WTC11 (cell line): ENCODE data around the gene GOLPH3. TPM values are rescaled to one million over a fixed set of nuclear protein-coding genes. Genes with fewer than 3 reads are reported as not detected.

Experiments
- ATAC-seq: fragments of 200-7000 bp; cut with Tn5 transposase; 2 replicates; pipeline ENCODE4 v1.10.0; 2021; ENCODE audit warnings: mild to moderate bottlenecking, moderate library complexity
- CTCF ChIA-PET: fragments of 300-600 bp; sonication (Branson Sonifier 250); formaldehyde crosslinking; loops from one replicate; lab custom pipeline; 2021; ENCODE audit warnings: antibody characterized with exemption; lab: Charles Lee
- POLR2A ChIA-PET: fragments of 350-600 bp; sonication (Branson Sonifier 250); formaldehyde crosslinking; loops from one replicate; lab custom pipeline; 2021; ENCODE audit warnings: antibody characterized with exemption; lab: Charles Lee
- DNase-seq: peaks from one replicate; pipeline ENCODE4 v3.0.0; 2021; ENCODE audit warnings: low spot score
- H3K27ac Mint-ChIP-seq: 2 replicates; pipeline ENCODE4 v1.8.0; 2021; ENCODE audit warnings: mixed read lengths
- H3K27me3 Mint-ChIP-seq: 2 replicates; pipeline ENCODE4 v1.8.0; 2021; ENCODE audit warnings: low read depth, mild to moderate bottlenecking, moderate library complexity, mixed read lengths
- H3K36me3 Mint-ChIP-seq: 2 replicates; pipeline ENCODE4 v1.8.0; 2021; ENCODE audit warnings: mixed read lengths
- H3K4me1 Mint-ChIP-seq: 2 replicates; pipeline ENCODE4 v1.8.0; 2022; ENCODE audit warnings: mixed read lengths
- H3K4me3 Mint-ChIP-seq: 2 replicates; pipeline ENCODE4 v1.8.0; 2021; ENCODE audit warnings: mild to moderate bottlenecking, moderate library complexity, mixed read lengths
- H3K9me3 Mint-ChIP-seq: 2 replicates; pipeline ENCODE4 v1.8.0; 2021; ENCODE audit warnings: mixed read lengths
- GTF2I ChIP-seq: fragments of 250-450 bp; sonication (Bioruptor Pico); conservative IDR thresholded peaks from 2 replicates; pipeline ENCODE4 v1.4.0; 2021; ENCODE audit warnings: mild to moderate bottlenecking
- IRF2 ChIP-seq: sonication (generic); formaldehyde crosslinking; IDR thresholded peaks from 2 replicates; pipeline ENCODE4 v1.8.0; 2022; ENCODE audit warnings: low read depth, missing genetic modification reagents, borderline replicate concordance
- NFYB ChIP-seq: sonication (generic); formaldehyde crosslinking; conservative IDR thresholded peaks from 2 replicates; pipeline ENCODE4 v1.8.0; 2022; ENCODE audit warnings: low read depth, missing genetic modification reagents
- NR2C2 ChIP-seq: sonication (generic); formaldehyde crosslinking; IDR thresholded peaks from 2 replicates; pipeline ENCODE4 v1.8.0; 2022; ENCODE audit warnings: mild to moderate bottlenecking, missing genetic modification reagents
- ZNF121 ChIP-seq: sonication (generic); formaldehyde crosslinking; IDR thresholded peaks from 2 replicates; pipeline ENCODE4 v1.8.0; 2023; ENCODE audit warnings: missing genetic modification reagents
- ZNF219 ChIP-seq: sonication (generic); formaldehyde crosslinking; IDR thresholded peaks from 2 replicates; pipeline ENCODE4 v1.8.0; 2023; ENCODE audit warnings: missing genetic modification reagents, mild to moderate bottlenecking, borderline replicate concordance
- ZNF232 ChIP-seq: sonication (generic); formaldehyde crosslinking; IDR thresholded peaks from 2 replicates; pipeline ENCODE4 v1.8.0; 2022; ENCODE audit warnings: mild to moderate bottlenecking, missing genetic modification reagents
- ZNF396 ChIP-seq: fragments of 250-450 bp; sonication (Bioruptor Pico); IDR thresholded peaks from 2 replicates; pipeline ENCODE4 v1.8.0; 2021; ENCODE audit warnings: mild to moderate bottlenecking, moderate library complexity, borderline replicate concordance
- total RNA-seq: library from RNA; stranded (reverse); gene quantifications from 3 replicates; pipeline ENCODE4 v1.2.3, GENCODE V29; 2021
- TF ChIP-seq, protein P1 (sequence below): sonication (generic); formaldehyde crosslinking; IDR thresholded peaks from 2 replicates; pipeline ENCODE4 v1.8.1; 2022; ENCODE audit warnings: mild to moderate bottlenecking, moderate library complexity, missing genetic modification reagents
- TF ChIP-seq, protein P2 (sequence below): fragments of 200-600 bp; IDR thresholded peaks from 2 replicates; pipeline ENCODE4 v1.8.0; 2022; ENCODE audit warnings: antibody characterized with exemption
- TF ChIP-seq, protein P3 (sequence below): sonication (generic); formaldehyde crosslinking; conservative IDR thresholded peaks from 2 replicates; pipeline ENCODE4 v1.8.1; 2023; ENCODE audit warnings: mild to moderate bottlenecking, low read depth, missing genetic modification reagents, moderate library complexity
- TF ChIP-seq, protein P4 (sequence below): sonication (generic); formaldehyde crosslinking; IDR thresholded peaks from 2 replicates; pipeline ENCODE4 v1.8.0; 2022; ENCODE audit warnings: mild to moderate bottlenecking, missing genetic modification reagents
- TF ChIP-seq, protein P5 (sequence below): sonication (generic); formaldehyde crosslinking; IDR thresholded peaks from 2 replicates; pipeline ENCODE4 v1.8.1; 2022; ENCODE audit warnings: low read depth, mild to moderate bottlenecking, moderate library complexity, missing genetic modification reagents, borderline replicate concordance
- TF ChIP-seq, protein P6 (sequence below): sonication (generic); formaldehyde crosslinking; IDR thresholded peaks from 2 replicates; pipeline ENCODE4 v1.8.0; 2023; ENCODE audit warnings: missing genetic modification reagents, mild to moderate bottlenecking, borderline replicate concordance
- TF ChIP-seq, protein P7 (sequence below): fragments of 250-450 bp; sonication (Bioruptor Pico); conservative IDR thresholded peaks from 2 replicates; pipeline ENCODE4 v1.9.0; 2021; ENCODE audit warnings: mild to moderate bottlenecking
- TF ChIP-seq, protein P8 (sequence below): sonication (generic); formaldehyde crosslinking; IDR thresholded peaks from 2 replicates; pipeline ENCODE4 v1.8.0; 2022; ENCODE audit warnings: mild to moderate bottlenecking, missing genetic modification reagents

Gene GOLPH3
- total RNA-seq, 1 experiment from 2014 or later = 101 TPM

DNA sequence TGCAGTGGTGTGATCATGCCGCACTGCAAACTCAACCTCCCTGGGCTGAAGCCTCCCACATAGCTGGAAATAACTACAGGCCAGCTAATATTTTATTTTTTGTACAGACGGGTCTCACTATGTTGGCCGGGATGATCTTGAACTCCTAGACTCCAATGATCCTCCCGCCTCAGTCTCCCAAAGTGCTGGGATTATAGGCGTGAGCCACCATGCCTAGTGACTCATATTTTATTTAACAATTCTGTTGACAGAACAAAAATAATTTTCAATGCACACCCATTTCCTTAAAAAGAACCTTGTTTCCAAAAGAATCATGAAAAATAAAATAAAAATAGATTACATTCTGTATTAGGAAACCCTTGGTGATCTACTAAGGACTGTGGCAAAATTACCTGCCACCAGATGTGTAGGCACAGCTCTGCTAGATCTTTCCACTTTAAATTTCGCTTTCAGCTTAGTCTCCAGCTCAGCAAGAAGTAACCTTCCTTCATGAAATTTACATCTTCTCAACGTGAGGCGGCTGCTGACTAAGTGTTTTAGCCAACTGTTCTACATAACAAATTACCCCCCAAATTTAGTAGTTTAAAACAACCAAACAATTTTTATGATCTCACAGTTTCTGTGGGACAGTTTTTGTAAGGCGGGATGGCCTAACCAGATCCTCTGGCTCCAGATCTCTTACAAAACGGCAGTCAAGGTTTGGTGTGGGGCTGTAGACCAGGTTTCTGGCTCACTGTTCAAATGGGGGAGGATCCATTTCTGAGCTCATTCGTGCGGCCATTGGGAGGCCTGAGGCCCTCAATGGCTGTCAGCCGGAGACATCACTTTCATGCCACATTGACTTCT, 32.6 kb upstream of the GOLPH3 start (continued):
- TF ChIP-seq, protein P1, sequence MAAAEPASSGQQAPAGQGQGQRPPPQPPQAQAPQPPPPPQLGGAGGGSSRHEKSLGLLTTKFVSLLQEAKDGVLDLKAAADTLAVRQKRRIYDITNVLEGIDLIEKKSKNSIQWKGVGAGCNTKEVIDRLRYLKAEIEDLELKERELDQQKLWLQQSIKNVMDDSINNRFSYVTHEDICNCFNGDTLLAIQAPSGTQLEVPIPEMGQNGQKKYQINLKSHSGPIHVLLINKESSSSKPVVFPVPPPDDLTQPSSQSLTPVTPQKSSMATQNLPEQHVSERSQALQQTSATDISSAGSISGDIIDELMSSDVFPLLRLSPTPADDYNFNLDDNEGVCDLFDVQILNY = no peak
- TF ChIP-seq GTF2I (no peak), ZNF219 (no peak)
- TF ChIP-seq, protein P2, sequence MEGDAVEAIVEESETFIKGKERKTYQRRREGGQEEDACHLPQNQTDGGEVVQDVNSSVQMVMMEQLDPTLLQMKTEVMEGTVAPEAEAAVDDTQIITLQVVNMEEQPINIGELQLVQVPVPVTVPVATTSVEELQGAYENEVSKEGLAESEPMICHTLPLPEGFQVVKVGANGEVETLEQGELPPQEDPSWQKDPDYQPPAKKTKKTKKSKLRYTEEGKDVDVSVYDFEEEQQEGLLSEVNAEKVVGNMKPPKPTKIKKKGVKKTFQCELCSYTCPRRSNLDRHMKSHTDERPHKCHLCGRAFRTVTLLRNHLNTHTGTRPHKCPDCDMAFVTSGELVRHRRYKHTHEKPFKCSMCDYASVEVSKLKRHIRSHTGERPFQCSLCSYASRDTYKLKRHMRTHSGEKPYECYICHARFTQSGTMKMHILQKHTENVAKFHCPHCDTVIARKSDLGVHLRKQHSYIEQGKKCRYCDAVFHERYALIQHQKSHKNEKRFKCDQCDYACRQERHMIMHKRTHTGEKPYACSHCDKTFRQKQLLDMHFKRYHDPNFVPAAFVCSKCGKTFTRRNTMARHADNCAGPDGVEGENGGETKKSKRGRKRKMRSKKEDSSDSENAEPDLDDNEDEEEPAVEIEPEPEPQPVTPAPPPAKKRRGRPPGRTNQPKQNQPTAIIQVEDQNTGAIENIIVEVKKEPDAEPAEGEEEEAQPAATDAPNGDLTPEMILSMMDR = no peak
- TF ChIP-seq, protein P3, sequence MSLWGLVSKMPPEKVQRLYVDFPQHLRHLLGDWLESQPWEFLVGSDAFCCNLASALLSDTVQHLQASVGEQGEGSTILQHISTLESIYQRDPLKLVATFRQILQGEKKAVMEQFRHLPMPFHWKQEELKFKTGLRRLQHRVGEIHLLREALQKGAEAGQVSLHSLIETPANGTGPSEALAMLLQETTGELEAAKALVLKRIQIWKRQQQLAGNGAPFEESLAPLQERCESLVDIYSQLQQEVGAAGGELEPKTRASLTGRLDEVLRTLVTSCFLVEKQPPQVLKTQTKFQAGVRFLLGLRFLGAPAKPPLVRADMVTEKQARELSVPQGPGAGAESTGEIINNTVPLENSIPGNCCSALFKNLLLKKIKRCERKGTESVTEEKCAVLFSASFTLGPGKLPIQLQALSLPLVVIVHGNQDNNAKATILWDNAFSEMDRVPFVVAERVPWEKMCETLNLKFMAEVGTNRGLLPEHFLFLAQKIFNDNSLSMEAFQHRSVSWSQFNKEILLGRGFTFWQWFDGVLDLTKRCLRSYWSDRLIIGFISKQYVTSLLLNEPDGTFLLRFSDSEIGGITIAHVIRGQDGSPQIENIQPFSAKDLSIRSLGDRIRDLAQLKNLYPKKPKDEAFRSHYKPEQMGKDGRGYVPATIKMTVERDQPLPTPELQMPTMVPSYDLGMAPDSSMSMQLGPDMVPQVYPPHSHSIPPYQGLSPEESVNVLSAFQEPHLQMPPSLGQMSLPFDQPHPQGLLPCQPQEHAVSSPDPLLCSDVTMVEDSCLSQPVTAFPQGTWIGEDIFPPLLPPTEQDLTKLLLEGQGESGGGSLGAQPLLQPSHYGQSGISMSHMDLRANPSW = no peak

DNA sequence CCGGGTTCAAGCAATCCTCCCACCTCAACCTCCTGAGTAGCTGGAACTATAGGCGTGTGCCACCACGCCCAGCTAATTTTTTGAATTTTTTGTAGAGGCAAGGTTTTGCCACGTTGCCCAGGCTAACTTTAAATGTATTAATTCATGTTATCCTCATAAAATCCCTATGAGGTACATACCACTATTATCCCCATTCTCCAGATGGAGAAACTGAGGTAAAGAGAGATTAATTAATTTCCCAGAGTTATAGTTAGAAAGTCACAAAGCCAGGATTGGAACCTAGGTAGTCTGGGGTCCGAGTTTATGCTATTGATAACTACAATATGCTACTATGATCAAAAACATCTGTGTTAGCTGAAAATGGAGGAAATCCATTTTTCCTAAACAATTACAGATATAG, 31.9 kb upstream of the GOLPH3 start:
- peaks cover 15% of the 10 kb centered on the region for H3K36me3 Mint-ChIP-seq
- no peak overlapping the region for H3K4me3 Mint-ChIP-seq
- peaks cover 8% of the 10 kb centered on the region for H3K4me1 Mint-ChIP-seq
- ATAC-seq (no peak), DNase-seq (no peak)
- no peak overlapping the region for H3K27ac Mint-ChIP-seq
- CTCF ChIA-PET = no interaction called here
- POLR2A ChIA-PET = no interaction called here
- H3K27me3 Mint-ChIP-seq = no peaks in the 10 kb centered on the region
- peaks cover 17% of the 10 kb centered on the region for H3K9me3 Mint-ChIP-seq
- TF ChIP-seq IRF2 (CRISPR knock-in tag) (no peak), ZNF396 (CRISPR knock-in tag) (no peak), NFYB (no peak), NR2C2 (CRISPR knock-in tag) (no peak), ZNF232 (CRISPR knock-in tag) (no peak), ZNF121 (CRISPR knock-in tag) (no peak)
- TF ChIP-seq, protein P4, sequence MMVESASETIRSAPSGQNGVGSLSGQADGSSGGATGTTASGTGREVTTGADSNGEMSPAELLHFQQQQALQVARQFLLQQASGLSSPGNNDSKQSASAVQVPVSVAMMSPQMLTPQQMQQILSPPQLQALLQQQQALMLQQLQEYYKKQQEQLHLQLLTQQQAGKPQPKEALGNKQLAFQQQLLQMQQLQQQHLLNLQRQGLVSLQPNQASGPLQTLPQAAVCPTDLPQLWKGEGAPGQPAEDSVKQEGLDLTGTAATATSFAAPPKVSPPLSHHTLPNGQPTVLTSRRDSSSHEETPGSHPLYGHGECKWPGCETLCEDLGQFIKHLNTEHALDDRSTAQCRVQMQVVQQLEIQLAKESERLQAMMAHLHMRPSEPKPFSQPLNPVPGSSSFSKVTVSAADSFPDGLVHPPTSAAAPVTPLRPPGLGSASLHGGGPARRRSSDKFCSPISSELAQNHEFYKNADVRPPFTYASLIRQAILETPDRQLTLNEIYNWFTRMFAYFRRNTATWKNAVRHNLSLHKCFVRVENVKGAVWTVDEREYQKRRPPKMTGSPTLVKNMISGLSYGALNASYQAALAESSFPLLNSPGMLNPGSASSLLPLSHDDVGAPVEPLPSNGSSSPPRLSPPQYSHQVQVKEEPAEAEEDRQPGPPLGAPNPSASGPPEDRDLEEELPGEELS (CRISPR knock-in tag) = no peak
- TF ChIP-seq, protein P5, sequence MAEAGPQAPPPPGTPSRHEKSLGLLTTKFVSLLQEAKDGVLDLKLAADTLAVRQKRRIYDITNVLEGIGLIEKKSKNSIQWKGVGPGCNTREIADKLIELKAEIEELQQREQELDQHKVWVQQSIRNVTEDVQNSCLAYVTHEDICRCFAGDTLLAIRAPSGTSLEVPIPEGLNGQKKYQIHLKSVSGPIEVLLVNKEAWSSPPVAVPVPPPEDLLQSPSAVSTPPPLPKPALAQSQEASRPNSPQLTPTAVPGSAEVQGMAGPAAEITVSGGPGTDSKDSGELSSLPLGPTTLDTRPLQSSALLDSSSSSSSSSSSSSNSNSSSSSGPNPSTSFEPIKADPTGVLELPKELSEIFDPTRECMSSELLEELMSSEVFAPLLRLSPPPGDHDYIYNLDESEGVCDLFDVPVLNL (CRISPR knock-in tag) = no peak
- TF ChIP-seq, protein P6, sequence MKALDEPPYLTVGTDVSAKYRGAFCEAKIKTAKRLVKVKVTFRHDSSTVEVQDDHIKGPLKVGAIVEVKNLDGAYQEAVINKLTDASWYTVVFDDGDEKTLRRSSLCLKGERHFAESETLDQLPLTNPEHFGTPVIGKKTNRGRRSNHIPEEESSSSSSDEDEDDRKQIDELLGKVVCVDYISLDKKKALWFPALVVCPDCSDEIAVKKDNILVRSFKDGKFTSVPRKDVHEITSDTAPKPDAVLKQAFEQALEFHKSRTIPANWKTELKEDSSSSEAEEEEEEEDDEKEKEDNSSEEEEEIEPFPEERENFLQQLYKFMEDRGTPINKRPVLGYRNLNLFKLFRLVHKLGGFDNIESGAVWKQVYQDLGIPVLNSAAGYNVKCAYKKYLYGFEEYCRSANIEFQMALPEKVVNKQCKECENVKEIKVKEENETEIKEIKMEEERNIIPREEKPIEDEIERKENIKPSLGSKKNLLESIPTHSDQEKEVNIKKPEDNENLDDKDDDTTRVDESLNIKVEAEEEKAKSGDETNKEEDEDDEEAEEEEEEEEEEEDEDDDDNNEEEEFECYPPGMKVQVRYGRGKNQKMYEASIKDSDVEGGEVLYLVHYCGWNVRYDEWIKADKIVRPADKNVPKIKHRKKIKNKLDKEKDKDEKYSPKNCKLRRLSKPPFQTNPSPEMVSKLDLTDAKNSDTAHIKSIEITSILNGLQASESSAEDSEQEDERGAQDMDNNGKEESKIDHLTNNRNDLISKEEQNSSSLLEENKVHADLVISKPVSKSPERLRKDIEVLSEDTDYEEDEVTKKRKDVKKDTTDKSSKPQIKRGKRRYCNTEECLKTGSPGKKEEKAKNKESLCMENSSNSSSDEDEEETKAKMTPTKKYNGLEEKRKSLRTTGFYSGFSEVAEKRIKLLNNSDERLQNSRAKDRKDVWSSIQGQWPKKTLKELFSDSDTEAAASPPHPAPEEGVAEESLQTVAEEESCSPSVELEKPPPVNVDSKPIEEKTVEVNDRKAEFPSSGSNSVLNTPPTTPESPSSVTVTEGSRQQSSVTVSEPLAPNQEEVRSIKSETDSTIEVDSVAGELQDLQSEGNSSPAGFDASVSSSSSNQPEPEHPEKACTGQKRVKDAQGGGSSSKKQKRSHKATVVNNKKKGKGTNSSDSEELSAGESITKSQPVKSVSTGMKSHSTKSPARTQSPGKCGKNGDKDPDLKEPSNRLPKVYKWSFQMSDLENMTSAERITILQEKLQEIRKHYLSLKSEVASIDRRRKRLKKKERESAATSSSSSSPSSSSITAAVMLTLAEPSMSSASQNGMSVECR = no peak
- TF ChIP-seq, protein P7, sequence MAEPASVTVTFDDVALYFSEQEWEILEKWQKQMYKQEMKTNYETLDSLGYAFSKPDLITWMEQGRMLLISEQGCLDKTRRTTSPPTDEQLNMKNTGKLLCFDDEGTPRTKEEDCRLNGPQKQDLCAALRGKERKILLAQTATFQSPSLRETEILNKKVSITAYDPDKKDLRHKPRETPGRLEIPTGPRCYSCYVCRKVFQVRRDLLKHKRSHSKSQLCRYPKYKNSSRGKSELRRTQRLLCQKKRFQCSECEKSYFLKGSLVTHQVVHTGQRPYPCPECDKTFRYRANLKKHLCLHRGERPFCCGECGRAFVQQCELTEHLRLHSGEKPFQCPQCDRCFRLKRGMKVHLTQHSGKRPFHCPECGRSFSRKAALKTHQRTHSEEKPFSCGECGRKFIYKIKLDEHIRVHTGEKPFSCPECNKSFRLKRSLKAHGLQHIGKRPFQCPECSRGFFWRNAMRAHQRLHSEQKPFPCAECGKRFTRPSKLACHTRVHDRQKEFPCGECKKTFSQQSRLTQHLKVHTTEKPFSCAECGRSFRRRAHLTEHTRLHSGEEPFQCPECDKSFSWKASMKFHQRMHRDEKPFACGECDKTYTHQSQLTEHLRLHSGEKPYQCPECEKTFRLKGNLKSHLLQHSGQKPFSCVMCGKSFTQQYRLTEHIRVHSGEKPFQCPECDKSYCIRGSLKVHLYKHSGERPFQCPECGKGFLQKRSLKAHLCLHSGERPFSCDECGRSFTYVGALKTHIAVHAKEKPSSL (CRISPR knock-in tag) = no peak
- TF ChIP-seq, protein P8, sequence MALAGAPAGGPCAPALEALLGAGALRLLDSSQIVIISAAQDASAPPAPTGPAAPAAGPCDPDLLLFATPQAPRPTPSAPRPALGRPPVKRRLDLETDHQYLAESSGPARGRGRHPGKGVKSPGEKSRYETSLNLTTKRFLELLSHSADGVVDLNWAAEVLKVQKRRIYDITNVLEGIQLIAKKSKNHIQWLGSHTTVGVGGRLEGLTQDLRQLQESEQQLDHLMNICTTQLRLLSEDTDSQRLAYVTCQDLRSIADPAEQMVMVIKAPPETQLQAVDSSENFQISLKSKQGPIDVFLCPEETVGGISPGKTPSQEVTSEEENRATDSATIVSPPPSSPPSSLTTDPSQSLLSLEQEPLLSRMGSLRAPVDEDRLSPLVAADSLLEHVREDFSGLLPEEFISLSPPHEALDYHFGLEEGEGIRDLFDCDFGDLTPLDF (CRISPR knock-in tag) = no peak
